ENCODE data around the gene CIAPIN1. TPM values are rescaled to one million over a fixed set of nuclear protein-coding genes. Genes with fewer than 3 reads are reported as not detected.

CIAPIN1 gene
- total RNA-seq, 1 donor from 2014 or later: 21.3 TPM

GRCh38 chr16:57476546-57477410, 29.6 kb upstream of the CIAPIN1 start:
- ATAC-seq: no peak
- peak; percentile 34 for DNase-seq (ENCODE audit: low spot score)

- ATAC-seq (no peak), DNase-seq (ENCODE audit: low spot score) (peak; percentile 45)
Measured at GRCh38 chr16:57475711-57476339, 28.6 kb upstream of the CIAPIN1 start.

GRCh38 chr16:57474671-57475661, 27.8 kb upstream of the CIAPIN1 start:
- no peak for ATAC-seq

GRCh38 chr16:57473906-57474305, 26.7 kb upstream of the CIAPIN1 start:
- ATAC-seq: no peak
- DNase-seq (ENCODE audit: low spot score): peak; percentile 39

More at GRCh38 chr16:57474671-57475661, 27.8 kb upstream of the CIAPIN1 start:
- DNase-seq (ENCODE audit: low spot score): peak; percentile 42

GRCh38 chr16:57473176-57473840, 26.1 kb upstream of the CIAPIN1 start:
- ATAC-seq (no peak), DNase-seq (ENCODE audit: low spot score) (no peak)

- no peak for DNase-seq (ENCODE audit: low spot score)
- ATAC-seq: peak; percentile 4
Measured at GRCh38 chr16:57472665-57473060, 25.5 kb upstream of the CIAPIN1 start.

- ATAC-seq (peak; percentile 78), DNase-seq (ENCODE audit: low spot score) (peak; percentile 87)
Measured at GRCh38 chr16:57471852-57472664, 24.9 kb upstream of the CIAPIN1 start.

- ATAC-seq: peak; percentile 42
Measured at GRCh38 chr16:57471209-57471608, 24.0 kb upstream of the CIAPIN1 start.

GRCh38 chr16:57470711-57471110, 23.5 kb upstream of the CIAPIN1 start:
- ATAC-seq (peak; percentile 47), DNase-seq (ENCODE audit: low spot score) (peak; percentile 76)

More at GRCh38 chr16:57471209-57471608, 24.0 kb upstream of the CIAPIN1 start:
- DNase-seq (ENCODE audit: low spot score): peak; percentile 54

GRCh38 chr16:57469917-57470470, 22.8 kb upstream of the CIAPIN1 start:
- no peak for ATAC-seq

GRCh38 chr16:57469046-57469445, 21.9 kb upstream of the CIAPIN1 start:
- ATAC-seq: no peak

More at GRCh38 chr16:57469917-57470470, 22.8 kb upstream of the CIAPIN1 start:
- no peak for DNase-seq (ENCODE audit: low spot score)

GRCh38 chr16:57468346-57468745, 21.2 kb upstream of the CIAPIN1 start:
- ATAC-seq (no peak), DNase-seq (ENCODE audit: low spot score) (no peak)

More at GRCh38 chr16:57469046-57469445, 21.9 kb upstream of the CIAPIN1 start:
- DNase-seq (ENCODE audit: low spot score): peak; percentile 44

GRCh38 chr16:57464523-57464922, 17.3 kb upstream of the CIAPIN1 start:
- ATAC-seq (no peak), DNase-seq (ENCODE audit: low spot score) (no peak)

GRCh38 chr16:57462978-57463362, 15.8 kb upstream of the CIAPIN1 start:
- DNase-seq (ENCODE audit: low spot score): no peak

GRCh38 chr16:57462209-57462977, 15.2 kb upstream of the CIAPIN1 start, which contains the start of gene POLR2C:
Gene POLR2C, plus strand, starts transcription at chr16:57462679. Its CDS starts 46 bp downstream, at chr16:57462725.
- ATAC-seq: peak; percentile 97

More at GRCh38 chr16:57462978-57463362, 15.8 kb upstream of the CIAPIN1 start:
- peak; percentile 58 for ATAC-seq

GRCh38 chr16:57452021-57452420, 4.8 kb upstream of the CIAPIN1 start:
- DNase-seq (ENCODE audit: low spot score): no peak
- ATAC-seq: no peak

More at GRCh38 chr16:57462209-57462977, 15.2 kb upstream of the CIAPIN1 start, which contains the start of gene POLR2C:
- DNase-seq (ENCODE audit: low spot score): peak; percentile 89

GRCh38 chr16:57446531-57447185, 527 bp downstream of the CIAPIN1 start:
- DNase-seq (ENCODE audit: low spot score) (peak; percentile 58), ATAC-seq (peak; percentile 25)
